ENCODE results near the gene DOCK11.
A peak's percentile ranks its signal among the peaks of the same experiment; 100 is the strongest.

DNA sequence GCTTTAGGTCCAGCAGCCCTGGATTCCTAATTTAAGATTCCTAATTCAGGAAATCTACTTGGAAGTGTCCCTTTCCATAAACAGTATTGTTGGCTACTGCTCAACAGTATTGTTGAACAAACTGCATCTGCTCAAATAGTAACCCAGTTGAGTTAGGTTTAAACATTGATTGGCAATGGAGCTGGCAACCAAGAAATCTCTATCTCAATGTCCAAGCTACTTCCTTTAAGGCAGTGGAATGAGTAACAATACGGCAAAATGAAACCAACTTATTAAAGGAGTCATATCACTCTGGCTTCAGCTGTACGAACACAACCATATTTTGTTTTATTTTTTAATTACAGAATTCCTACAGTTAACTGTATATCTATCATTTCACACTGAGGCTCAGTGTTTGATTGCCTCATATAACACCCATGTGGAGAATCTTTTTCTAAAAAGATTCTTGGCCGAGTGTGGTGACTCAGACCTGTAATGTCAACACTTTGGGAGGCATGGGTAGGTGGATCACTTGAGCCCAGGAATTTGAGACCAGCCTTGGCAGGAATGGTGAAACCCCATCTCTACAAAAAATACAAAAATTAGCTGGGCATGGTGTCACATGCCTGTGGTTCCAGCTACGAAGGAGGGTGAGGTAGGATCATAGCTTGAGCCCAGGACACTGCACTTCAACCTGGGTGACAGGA lies 160.1 kb downstream of the DOCK11 start:
- TF ChIP-seq, protein P1, sequence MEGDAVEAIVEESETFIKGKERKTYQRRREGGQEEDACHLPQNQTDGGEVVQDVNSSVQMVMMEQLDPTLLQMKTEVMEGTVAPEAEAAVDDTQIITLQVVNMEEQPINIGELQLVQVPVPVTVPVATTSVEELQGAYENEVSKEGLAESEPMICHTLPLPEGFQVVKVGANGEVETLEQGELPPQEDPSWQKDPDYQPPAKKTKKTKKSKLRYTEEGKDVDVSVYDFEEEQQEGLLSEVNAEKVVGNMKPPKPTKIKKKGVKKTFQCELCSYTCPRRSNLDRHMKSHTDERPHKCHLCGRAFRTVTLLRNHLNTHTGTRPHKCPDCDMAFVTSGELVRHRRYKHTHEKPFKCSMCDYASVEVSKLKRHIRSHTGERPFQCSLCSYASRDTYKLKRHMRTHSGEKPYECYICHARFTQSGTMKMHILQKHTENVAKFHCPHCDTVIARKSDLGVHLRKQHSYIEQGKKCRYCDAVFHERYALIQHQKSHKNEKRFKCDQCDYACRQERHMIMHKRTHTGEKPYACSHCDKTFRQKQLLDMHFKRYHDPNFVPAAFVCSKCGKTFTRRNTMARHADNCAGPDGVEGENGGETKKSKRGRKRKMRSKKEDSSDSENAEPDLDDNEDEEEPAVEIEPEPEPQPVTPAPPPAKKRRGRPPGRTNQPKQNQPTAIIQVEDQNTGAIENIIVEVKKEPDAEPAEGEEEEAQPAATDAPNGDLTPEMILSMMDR (conservative IDR thresholded peaks at IDR 0.05; ENCODE audit: low read depth, low read length) = no peak
- TF ChIP-seq POLR2A (IDR thresholded peaks at IDR 0.05; ENCODE audit: low read depth, low read length) (no peak), RCOR1 (IDR thresholded peaks at IDR 0.05; ENCODE audit: insufficient replicate concordance, low read length) (no peak), RAD21 (IDR thresholded peaks at IDR 0.05; ENCODE audit: low read length) (no peak), RFX5 (IDR thresholded peaks at IDR 0.05; ENCODE audit: low read depth, low read length) (no peak), MAFK (IDR thresholded peaks at IDR 0.05; ENCODE audit: low read depth, low read length) (no peak), BHLHE40 (IDR thresholded peaks at IDR 0.05; ENCODE audit: low read depth, low read length) (no peak), NFE2L2 (IDR thresholded peaks at IDR 0.05; ENCODE audit: low read depth, low read length) (no peak), CHD1 (IDR thresholded peaks at IDR 0.05; ENCODE audit: low read depth, low read length) (no peak), SMC3 (IDR thresholded peaks at IDR 0.05; ENCODE audit: low read depth, low read length) (no peak), CEBPB (IDR thresholded peaks at IDR 0.05; ENCODE audit: low read depth, low read length) (peak; percentile 60)
- TF ChIP-seq, protein P2, sequence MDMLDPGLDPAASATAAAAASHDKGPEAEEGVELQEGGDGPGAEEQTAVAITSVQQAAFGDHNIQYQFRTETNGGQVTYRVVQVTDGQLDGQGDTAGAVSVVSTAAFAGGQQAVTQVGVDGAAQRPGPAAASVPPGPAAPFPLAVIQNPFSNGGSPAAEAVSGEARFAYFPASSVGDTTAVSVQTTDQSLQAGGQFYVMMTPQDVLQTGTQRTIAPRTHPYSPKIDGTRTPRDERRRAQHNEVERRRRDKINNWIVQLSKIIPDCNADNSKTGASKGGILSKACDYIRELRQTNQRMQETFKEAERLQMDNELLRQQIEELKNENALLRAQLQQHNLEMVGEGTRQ (IDR thresholded peaks at IDR 0.05; ENCODE audit: low read depth, low read length) = no peak
